Trophoblast cell (in vitro differentiated cells and primary cell): ENCODE measurements around the gene CATSPER2. TPM values are rescaled to one million over a fixed set of nuclear protein-coding genes. Genes with fewer than 3 reads are reported as not detected.
"Not testable (repeated sequence)": the region's sequence is repeated elsewhere in the genome, so short reads cannot be mapped to it uniquely, and the experiment has no call there.

ENCODE experiments used
- DNase-seq, 2 donors: peaks; one replicate each; pipeline ENCODE4 v3.0.0-alpha.2; 2016
- H2AFZ ChIP-seq: 2 replicates; pipeline ENCODE4 v1.6.1; 2013; ENCODE audit warnings: low read length, moderate library complexity, mild to moderate bottlenecking; ENCODE audit not compliant: insufficient read depth, poor library complexity
- H2AK5ac ChIP-seq: 2 replicates; pipeline ENCODE4 v1.6.1; 2013; ENCODE audit warnings: mild to moderate bottlenecking, low read length
- H2BK120ac ChIP-seq: 2 replicates; pipeline ENCODE4 v1.6.1; 2013; ENCODE audit warnings: low read length, mild to moderate bottlenecking, moderate library complexity; ENCODE audit not compliant: insufficient read depth, poor library complexity
- H2BK12ac ChIP-seq: 2 replicates; pipeline ENCODE4 v1.6.1; 2013; ENCODE audit warnings: mild to moderate bottlenecking, low read length, moderate library complexity
- H2BK5ac ChIP-seq: 2 replicates; pipeline ENCODE4 v1.6.1; 2013; ENCODE audit warnings: low read length, low read depth, moderate library complexity, mild to moderate bottlenecking; ENCODE audit not compliant: poor library complexity
- H3K14ac ChIP-seq: 2 replicates; pipeline ENCODE4 v1.6.1; 2013; ENCODE audit warnings: mild to moderate bottlenecking, low read length
- H3K18ac ChIP-seq: 2 replicates; pipeline ENCODE4 v1.6.1; 2013; ENCODE audit warnings: mild to moderate bottlenecking, low read length
- H3K23ac ChIP-seq: 2 replicates; pipeline ENCODE4 v1.6.1; 2013; ENCODE audit warnings: low read length
- H3K27ac ChIP-seq: 2 replicates; pipeline ENCODE4 v1.5.1; 2013; ENCODE audit warnings: low read depth, mild to moderate bottlenecking, inconsistent platforms, low read length, moderate library complexity
- H3K27me3 ChIP-seq: 2 replicates; pipeline ENCODE4 v1.6.1; 2013; ENCODE audit warnings: inconsistent platforms, mild to moderate bottlenecking, low read length, moderate library complexity; ENCODE audit not compliant: insufficient read depth
- H3K36me3 ChIP-seq, 2 experiments: 1 replicate in 1 of 2; 2 replicates in 1 of 2; pipeline ENCODE4 v1.6.1; 2013; ENCODE audit warnings: low read length in 2 of 2, mild to moderate bottlenecking in 2 of 2, moderate library complexity in 1 of 2; ENCODE audit not compliant: insufficient read depth in 2 of 2, control insufficient read depth in 1 of 2
- H3K4ac ChIP-seq: 2 replicates; pipeline ENCODE4 v1.6.1; 2013; ENCODE audit warnings: low read depth, mild to moderate bottlenecking, low read length, moderate library complexity
- H3K4me1 ChIP-seq, 2 experiments: 1 replicate in 1 of 2; 2 replicates in 1 of 2; pipeline ENCODE4 v1.6.1; 2013; ENCODE audit warnings: low read length in 2 of 2, mild to moderate bottlenecking in 2 of 2, moderate library complexity in 1 of 2; ENCODE audit not compliant: insufficient read depth in 2 of 2, control insufficient read depth in 1 of 2
- H3K4me2 ChIP-seq: 2 replicates; pipeline ENCODE4 v1.6.1; 2013; ENCODE audit warnings: inconsistent platforms, mild to moderate bottlenecking, low read length, moderate library complexity
- H3K4me3 ChIP-seq: 2 replicates; pipeline ENCODE4 v1.5.1; 2013; ENCODE audit warnings: mild to moderate bottlenecking, low read depth, low read length, inconsistent platforms
- H3K79me1 ChIP-seq: one replicate; pipeline ENCODE4 v1.6.1; 2013; ENCODE audit warnings: low read length
- H3K79me2 ChIP-seq: 2 replicates; pipeline ENCODE4 v1.6.1; 2013; ENCODE audit warnings: low read length, mild to moderate bottlenecking; ENCODE audit not compliant: control insufficient read depth, insufficient read depth, poor library complexity
- H3K9ac ChIP-seq: 2 replicates; pipeline ENCODE4 v1.6.1; 2013; ENCODE audit warnings: mild to moderate bottlenecking, low read length
- H3K9me3 ChIP-seq: 2 replicates; pipeline ENCODE4 v1.6.1; 2013; ENCODE audit warnings: low read depth, mild to moderate bottlenecking, control low read depth, inconsistent platforms, low read length; ENCODE audit not compliant: insufficient read depth
- H4K12ac ChIP-seq: 2 replicates; pipeline ENCODE4 v1.6.1; 2013; ENCODE audit warnings: low read depth, mild to moderate bottlenecking, low read length, moderate library complexity
- H4K8ac ChIP-seq: 2 replicates; pipeline ENCODE4 v1.6.1; 2013; ENCODE audit warnings: low read depth, mild to moderate bottlenecking, low read length, moderate library complexity
- H4K91ac ChIP-seq: one replicate; pipeline ENCODE4 v1.6.1; 2013; ENCODE audit warnings: low read depth, mild to moderate bottlenecking, low read length, moderate library complexity
- WGBS: extraction: QIAGEN DNeasy Blood & Tissue Kit; methylation state at CpG from one replicate; pipeline ENCODE4 v1.1.7; 2013; ENCODE audit warnings: missing lambda C conversion rate; ENCODE audit not compliant: insufficient read length, insufficient coverage; ENCODE audit errors: extremely low coverage; 5-methylcytosine and 5-hydroxymethylcytosine counted together
- polyA plus RNA-seq: library from polyadenylated mRNA; stranded (reverse); fragments of 200-250 nt; gene quantifications from 2 replicates; pipeline ENCODE4 v1.2.3, GENCODE V29; 2013

The CATSPER2 gene
- 0.60 and 1.0 TPM in 2 replicates for polyA plus RNA-seq

GRCh38 chr15:43648649-43649429, at the start of gene CATSPER2:
Gene CATSPER2 (minus strand): TSS chr15:43648844. CDS start chr15:43648061, 783 bp downstream.
- DNase-seq = no peak
- H3K23ac ChIP-seq = no peak within 1 kb of the TSS
- H3K4me2 ChIP-seq = no peak within 1 kb of the TSS
- no peak within 1 kb of the TSS for H2AK5ac ChIP-seq
- H3K4me3 ChIP-seq = no peak within 1 kb of the TSS
- no peak within 1 kb of the TSS for H2BK12ac ChIP-seq
- no peak within 1 kb of the TSS for H3K4ac ChIP-seq
- no peak within 1 kb of the TSS for H3K18ac ChIP-seq
- no peaks in the 10 kb centered on the region for H3K79me2 ChIP-seq
- no peak within 1 kb of the TSS for H4K12ac ChIP-seq
- no peak within 1 kb of the TSS for H2BK120ac ChIP-seq
- no peak within 1 kb of the TSS for H4K91ac ChIP-seq
- H3K79me1 ChIP-seq = no peaks in the 10 kb centered on the region
- no peaks in the 10 kb centered on the region for H3K27me3 ChIP-seq
- WGBS = no CpG with 5 or more reads among the region's 85 CpGs
- H3K14ac ChIP-seq = no peak within 1 kb of the TSS
- H2BK5ac ChIP-seq = no peak within 1 kb of the TSS
- no peak within 1 kb of the TSS for H3K27ac ChIP-seq
- H2AFZ ChIP-seq = no peak within 1 kb of the TSS
- H3K4me1 ChIP-seq = no peaks in the 10 kb centered on the region
- H4K8ac ChIP-seq = no peak within 1 kb of the TSS
- peaks cover 3% of the 10 kb centered on the region for H3K9me3 ChIP-seq
- no peak within 1 kb of the TSS for H3K9ac ChIP-seq
- no peaks in the 10 kb centered on the region for H3K36me3 ChIP-seq

GRCh38 chr15:43693148-43694022, 44.7 kb upstream of the CATSPER2 start, which contains the start of gene CKMT1A:
Gene CKMT1A (plus strand): TSS chr15:43693859. CDS start chr15:43694051, 192 bp downstream.
- not testable (repeated sequence) for H2AK5ac ChIP-seq, H3K23ac ChIP-seq, H3K14ac ChIP-seq, H3K36me3 ChIP-seq, DNase-seq, H4K8ac ChIP-seq, H4K91ac ChIP-seq, H3K27me3 ChIP-seq, H2BK5ac ChIP-seq, H2AFZ ChIP-seq, H3K9ac ChIP-seq, H3K79me2 ChIP-seq, H2BK120ac ChIP-seq, H3K4me1 ChIP-seq, H2BK12ac ChIP-seq, H3K9me3 ChIP-seq, H3K4me3 ChIP-seq, H3K18ac ChIP-seq, H3K79me1 ChIP-seq, H4K12ac ChIP-seq, H3K4ac ChIP-seq, H3K4me2 ChIP-seq, H3K27ac ChIP-seq
- WGBS = no CpG with 5 or more reads among the region's 43 CpGs

GRCh38 chr15:43692679-43693078, 44.0 kb upstream of the CATSPER2 start:
- H3K9me3 ChIP-seq, H4K8ac ChIP-seq, H3K36me3 ChIP-seq, H3K27me3 ChIP-seq, H3K4ac ChIP-seq, H3K4me2 ChIP-seq, H3K18ac ChIP-seq, H3K79me2 ChIP-seq, H2BK120ac ChIP-seq, H3K9ac ChIP-seq, H2BK12ac ChIP-seq, DNase-seq, H4K91ac ChIP-seq, H3K14ac ChIP-seq, H3K79me1 ChIP-seq, H3K23ac ChIP-seq, H2BK5ac ChIP-seq, H3K4me1 ChIP-seq, H2AK5ac ChIP-seq, H3K4me3 ChIP-seq, H2AFZ ChIP-seq, H4K12ac ChIP-seq, H3K27ac ChIP-seq: not testable (repeated sequence)
- no CpG with 5 or more reads among the region's 7 CpGs for WGBS

DNA sequence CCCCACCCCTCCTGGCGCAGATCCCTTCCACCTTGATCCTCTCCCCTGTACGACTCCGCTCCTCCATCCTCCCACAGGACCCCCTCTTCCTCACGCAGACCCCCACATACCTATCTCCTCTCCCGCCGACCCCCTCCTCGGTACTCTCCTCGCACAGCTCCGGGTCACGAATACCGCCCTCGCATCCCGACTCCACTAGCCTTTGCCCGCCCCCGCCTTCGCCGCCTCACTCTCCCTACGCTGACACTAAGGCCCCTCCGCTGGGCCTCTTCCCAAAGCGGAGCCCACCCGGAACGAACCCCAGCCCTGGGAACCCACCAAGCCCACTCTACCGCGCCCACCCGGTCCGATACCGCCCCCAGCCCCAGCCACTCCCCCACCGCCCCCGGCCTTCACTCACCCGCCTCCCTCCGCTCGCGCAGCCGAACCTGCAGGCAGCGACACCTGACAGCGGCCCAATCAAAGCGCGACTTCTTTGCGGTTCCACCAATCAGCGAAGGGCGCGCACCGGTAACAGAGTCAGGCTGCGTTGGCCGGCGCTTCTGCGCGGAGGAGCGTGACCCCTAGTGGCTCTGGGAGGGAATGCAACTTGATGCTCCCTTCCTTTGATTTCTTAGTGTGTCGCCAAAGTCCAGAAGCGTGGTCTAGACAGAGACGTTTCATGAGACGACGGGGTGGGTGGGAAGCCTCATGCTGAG, 41.1 kb upstream of the CATSPER2 start:
- not testable (repeated sequence) for H2AK5ac ChIP-seq, DNase-seq, H3K36me3 ChIP-seq, H3K79me2 ChIP-seq, H3K4me2 ChIP-seq, H4K91ac ChIP-seq, H2AFZ ChIP-seq, H3K4me1 ChIP-seq, H3K79me1 ChIP-seq, H3K27ac ChIP-seq, H3K18ac ChIP-seq, H3K4ac ChIP-seq, H4K12ac ChIP-seq, H3K14ac ChIP-seq, H3K4me3 ChIP-seq, H3K9me3 ChIP-seq, H3K27me3 ChIP-seq, H3K9ac ChIP-seq, H2BK5ac ChIP-seq, H2BK12ac ChIP-seq, H3K23ac ChIP-seq, H4K8ac ChIP-seq, H2BK120ac ChIP-seq
- no CpG with 5 or more reads among the region's 54 CpGs for WGBS
